Stimulated activated CD4-positive, alpha-beta T cell treated with anti-CD3 and anti-CD28 coated beads, Interleukin-2, amount 100 ng/mL, for 48 hours (primary cell): ENCODE measurements around the gene SELPLG.
A peak's percentile ranks its signal among the peaks of the same experiment; 100 is the strongest.
"Not testable (repeated sequence)": the region's sequence is repeated elsewhere in the genome, so short reads cannot be mapped to it uniquely, and the experiment has no call there.

Experiments used
- DNase-seq, 2 donors: peaks; one replicate each; pipeline ENCODE4 v3.0.0-alpha.2; 2020

Gene SELPLG, protein sequence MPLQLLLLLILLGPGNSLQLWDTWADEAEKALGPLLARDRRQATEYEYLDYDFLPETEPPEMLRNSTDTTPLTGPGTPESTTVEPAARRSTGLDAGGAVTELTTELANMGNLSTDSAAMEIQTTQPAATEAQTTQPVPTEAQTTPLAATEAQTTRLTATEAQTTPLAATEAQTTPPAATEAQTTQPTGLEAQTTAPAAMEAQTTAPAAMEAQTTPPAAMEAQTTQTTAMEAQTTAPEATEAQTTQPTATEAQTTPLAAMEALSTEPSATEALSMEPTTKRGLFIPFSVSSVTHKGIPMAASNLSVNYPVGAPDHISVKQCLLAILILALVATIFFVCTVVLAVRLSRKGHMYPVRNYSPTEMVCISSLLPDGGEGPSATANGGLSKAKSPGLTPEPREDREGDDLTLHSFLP

DNA sequence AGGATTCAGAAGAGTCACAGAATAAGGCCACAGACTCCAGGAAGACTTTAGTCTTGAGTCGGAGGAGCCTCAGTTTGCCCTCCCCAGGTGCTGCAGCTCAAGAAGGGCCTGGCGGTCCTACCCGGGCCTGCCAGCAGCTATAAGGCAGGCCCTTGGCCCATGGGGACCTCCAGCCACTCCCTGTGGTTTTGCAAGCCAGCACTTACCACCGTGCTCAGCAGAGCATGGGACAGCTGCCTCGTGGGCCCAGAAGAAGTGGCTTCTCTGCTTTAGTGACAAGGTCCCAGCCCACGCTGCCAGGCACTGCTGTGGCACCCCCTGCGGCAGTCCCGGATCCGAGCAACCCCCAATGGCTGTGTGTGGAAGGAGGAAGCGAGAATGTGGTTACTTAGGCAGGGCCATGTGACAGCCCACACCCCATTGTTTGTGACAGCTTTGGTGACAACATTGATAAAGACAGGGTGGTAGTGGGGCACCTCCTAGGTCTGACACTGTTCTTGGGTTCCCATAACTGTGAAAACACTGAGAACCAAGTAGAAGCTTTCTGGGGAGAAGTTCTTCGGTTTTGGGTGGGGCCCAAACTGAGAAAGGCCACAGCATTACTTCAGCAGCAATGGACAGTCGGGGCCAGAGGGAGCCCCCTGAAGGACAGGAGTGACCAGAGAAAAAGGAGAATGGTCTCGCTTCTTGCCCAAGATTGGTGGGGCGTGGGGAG is at the start of gene SELPLG:
TSS of gene SELPLG (minus strand) at position 361 of the 715 bp plus-strand sequence. CDS start 9,587 bp downstream, outside the sequence.
- DNase-seq, result peak; percentile 55 to 69

DNA sequence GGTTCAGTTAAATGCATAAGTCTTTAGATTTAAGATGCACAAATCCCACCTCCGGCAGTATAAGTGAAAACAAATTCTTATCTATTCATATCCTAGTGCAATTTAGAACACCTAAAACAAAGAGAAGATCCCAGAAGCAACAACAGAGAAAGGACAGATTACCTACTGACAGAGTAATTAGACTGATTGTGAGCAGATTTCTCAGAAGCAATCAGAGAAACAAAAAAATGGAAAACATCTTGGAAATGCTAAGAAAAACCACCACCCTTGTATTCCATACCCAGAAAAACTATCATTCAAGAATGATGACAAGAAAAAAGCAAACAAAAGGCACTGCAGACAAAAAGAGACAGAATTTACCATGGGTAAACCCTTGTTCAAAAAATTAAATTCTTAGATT is 47.6 kb upstream of the SELPLG start:
- DNase-seq, result no peak

DNA sequence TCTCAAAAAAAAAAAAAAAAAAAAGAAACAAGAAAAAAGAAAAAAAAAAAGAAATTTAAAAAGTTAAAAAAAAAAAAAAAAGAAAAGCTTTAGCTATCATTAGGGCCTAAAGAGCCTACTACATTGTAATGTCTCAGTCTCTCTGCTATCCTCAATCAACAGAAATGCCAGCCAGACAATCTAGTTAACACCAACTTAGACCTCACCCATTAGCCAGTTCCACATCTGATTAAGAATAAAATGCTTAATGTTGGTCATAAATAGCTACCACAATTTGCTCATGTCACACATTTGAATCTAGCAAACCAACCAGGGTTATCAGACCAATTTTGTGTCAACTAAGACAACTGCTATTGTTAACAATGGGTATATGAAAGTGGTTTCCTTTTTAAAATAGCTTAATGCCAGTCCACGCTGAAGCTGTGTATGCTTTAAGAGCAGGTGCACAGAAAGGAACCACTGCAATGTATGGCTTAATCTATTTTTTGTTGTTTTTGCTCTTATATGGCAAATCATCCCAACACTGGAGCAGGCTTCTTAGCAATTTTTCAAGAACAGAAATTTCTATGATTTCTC is 45.5 kb upstream of the SELPLG start:
- DNase-seq, result no peak

DNA sequence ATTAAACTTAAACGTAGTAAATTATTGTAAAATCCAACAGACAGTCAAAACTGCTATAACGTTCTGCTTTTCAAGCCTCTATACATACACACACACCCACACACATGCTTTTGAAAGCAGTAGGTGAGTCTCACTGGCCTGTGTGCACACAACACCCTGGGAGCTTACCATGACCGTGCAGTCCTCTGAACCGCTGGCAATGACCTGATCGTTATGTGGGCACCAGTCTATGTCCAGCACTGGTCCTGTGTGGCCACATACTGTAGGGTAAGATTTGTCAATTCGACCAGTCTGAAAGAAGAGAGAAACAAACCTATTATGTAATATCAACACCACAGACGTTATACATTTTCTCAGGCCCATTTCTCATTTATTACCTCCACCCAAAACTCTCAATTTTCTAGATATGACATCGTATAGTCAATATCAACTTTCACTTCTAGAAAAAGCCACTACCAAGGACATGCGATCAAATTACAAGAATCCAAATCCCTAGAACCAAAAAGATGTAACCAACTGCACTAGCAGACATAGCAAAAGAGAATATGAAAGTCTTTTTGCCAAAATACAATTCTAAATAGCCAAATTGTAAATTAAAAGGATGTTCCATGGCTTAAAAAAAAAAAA is 44.5 kb upstream of the SELPLG start:
- DNase-seq, result no peak

DNA sequence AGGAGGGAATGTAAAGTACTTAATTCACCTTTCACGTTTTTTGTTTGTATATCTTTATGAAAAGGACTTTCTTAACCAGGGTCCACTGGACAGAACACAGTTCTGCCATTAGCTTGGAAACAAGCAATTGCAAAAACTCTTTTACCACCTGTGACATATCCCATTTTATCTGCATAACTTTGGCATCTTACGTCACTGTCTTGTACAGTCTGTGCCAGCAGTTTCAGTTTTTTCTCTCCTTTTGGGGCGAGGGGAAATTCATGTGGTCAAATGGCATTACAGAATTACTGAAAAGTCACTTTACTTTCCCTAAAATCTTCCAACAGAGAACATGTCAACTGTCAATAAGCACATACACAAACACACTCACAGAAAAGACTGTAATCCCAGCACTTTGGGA is 43.7 kb upstream of the SELPLG start:
- no peak for DNase-seq

DNA sequence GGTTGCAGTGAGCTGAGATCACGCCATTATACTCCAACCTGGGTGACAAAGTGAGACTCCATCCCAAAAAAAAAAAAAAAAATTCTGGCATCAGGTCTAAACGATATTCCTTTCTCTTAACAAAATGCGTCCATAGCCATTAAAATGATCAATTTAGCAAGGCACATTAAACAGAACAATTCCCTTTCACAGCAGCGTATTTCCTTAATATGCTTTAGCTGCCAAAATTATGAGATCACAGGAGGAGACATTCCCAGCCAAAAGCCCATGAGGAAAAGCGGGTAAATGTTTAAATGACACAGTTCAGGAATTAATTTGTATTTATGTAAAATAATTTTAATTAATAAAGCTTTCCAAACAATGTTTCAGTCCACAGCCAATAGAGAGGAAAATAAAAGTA is 43.0 kb upstream of the SELPLG start:
- no peak for DNase-seq

DNA sequence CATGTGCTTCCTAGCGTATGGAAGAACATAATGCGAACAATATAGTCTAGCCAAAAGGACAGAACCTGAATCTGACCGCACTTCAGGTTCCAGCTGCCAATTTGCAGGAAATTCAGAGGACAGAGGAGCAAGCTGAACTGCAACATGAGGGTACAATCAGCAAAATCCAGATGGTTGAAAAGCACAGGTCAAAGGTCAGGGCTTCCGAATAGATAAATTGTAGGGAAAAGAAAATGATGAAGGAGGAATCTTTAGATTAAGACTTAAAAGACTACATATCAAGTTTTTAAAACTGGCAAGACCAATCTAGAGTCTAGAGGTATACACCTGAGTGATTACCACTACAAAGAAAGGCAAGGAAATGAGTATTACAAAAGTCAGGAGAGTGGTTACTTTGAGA is 42.1 kb upstream of the SELPLG start:
- DNase-seq, result no peak

DNA sequence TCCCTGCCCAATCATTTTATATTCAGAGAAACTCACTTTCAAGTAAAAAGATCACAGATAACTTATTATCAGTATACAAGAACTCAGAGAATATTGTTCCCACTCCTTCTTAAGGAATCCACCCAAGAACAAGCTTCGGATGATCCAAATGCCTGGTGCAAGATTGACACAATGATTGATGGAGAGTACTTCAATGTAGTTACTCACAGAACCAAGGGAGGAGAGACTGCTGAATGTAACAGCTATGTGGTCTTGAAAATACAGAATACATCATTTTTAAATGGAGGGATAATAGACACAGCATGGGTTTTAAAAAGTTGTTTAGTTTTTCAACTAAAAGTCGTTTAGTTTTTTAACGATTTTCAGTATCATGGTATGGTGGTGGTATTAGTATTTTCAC is 38.4 kb upstream of the SELPLG start:
- no peak for DNase-seq

DNA sequence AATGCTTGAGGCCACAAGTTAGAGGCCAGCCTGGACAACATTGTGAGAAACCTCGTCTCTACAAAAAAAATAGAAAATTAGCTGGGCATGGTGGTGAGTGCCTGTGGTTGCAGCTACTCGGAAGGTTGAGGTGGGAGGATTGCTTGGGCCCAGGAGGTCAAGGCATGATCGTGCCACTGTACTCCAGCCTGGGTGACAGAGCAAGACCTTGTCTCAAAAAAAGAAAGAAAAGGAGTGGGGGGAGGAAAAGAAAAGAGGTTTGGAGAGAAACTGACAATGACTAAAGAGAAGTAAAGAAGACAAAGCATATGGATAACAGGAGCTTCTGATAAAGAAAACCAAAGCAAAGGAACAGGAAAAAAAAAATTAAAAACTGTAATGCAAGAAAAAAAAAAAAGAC is 37.4 kb upstream of the SELPLG start:
- no peak for DNase-seq

DNA sequence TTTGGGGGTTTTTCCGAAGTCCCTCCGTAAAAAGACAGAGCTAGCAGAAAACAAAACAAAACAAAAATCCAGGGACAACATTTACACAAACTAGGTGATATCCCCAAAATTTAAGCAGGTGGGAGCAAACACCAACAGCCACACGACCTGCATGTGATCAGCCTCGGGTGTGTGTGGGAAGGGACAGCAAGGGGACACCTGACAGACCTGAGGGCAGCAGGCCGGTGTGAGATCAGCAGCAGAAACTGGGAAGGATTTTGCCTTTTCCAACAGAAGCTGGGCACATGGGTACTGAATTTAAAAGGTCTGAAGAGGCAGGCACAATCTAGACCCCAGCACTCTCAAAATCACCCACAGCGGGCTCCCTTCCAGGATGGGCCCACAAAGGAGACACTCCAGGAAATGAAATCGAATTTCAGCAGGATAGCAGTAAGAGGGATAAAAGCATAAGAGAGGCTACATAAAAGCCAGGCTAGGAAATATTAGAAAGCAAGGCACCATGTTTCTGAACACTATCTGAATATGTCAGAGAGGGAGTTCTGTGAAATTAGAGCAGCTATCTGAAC is 36.5 kb upstream of the SELPLG start:
- no peak for DNase-seq

DNA sequence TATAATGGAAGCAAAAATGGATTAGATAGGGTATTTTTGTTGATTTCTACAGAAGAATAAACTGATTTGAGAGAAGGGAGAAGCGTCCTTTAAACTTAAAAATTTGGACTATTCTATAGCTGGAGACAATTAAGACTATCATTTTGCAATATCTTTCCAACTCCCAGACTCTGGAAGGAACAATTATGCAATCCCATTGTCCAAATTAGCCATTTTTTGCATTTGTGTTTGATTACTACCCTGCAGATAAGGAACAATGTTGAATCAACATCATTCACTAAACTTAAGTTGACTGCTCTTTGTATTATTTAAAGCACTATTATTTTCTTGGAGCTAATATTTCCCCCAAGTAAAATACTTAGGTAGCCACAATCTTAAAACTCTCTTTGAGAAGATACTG is 34.8 kb upstream of the SELPLG start:
- no peak for DNase-seq

DNA sequence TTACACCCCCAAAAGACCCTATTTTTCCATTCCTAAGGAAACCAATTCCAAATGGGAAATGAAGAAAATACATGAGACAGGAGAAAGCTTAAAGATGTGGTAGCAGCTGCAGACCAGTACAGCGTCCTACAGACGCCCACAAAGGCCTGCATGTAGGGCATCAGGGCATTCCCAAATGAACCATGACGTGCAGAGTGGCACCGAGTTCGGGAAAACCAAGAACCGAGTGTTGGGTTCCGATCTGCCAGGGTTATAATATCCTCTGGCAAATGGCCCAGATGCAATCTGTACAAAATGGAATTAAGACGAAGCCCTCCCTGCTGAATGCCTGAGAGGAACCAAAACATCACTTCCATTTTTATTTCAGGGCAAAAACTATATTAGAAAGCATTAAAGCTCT is 34.4 kb upstream of the SELPLG start:
- no peak for DNase-seq

DNA sequence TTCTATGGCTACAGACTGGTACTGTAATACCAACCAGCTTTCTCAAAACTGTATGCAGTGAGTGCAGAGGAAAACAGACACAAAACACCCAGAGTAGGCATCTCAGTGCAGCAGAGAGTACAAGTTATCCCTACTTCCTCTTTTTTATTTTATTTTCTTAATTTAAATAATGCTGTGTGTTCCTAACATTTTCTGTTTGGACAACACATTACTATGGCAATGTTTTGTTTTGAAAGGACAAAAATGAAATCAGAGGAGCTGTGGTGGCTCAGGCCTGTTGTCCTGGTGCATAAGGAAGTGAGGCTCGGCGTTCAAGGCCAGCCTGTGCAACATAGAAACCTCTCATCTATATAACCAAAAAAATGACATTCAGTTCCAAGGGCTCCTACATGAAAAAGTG is 33.7 kb upstream of the SELPLG start:
- DNase-seq, result no peak

DNA sequence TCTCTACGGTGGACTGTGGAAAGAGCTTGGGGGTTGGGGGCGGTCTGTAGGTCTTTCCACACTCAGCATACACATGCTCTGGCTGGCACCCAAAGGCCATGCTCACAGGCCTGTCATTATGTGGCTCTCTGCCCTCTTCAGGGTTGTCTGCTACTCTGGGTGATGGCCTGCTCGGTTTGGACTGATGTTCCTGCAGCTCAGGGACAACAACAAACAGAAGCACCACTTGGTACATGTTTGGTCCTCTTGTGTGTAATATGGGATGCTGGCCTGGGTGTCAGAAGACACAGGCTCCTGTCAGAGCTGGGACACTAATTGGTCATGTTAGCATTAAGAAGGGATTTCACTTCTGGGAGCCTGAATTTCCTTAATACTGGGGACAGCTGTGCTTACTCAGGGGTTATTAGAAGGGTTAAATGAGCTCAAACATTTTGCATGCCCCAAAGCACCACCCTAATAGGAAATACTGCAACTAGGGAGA is 32.7 kb upstream of the SELPLG start:
- no peak for DNase-seq

DNA sequence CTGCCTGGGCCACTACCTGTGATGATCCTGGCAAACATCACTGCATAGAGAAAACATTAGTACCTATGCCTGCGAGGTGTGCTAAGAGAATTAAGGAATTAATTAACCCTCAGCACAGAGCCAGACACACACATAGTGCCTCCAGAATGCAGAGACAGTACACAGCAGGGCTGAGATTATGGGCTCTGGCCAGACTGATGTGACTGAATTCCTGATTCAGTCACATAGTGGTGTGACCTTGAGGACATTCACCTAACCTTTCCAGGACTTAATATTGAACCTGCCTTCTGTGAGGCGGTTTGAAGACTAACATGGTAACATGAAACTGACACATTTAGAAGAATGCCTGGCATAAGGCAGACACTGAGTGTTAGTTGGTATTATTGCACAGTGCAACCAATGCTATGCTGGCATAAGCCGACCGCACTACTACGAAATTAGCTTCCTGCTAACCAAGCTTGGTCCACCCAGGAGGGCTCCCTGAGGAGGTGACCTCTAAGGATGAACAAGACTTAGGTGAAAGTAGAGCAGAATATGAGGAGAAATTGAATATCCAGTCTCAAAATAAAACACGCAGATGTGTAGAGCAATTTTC is 32.0 kb upstream of the SELPLG start:
- no peak for DNase-seq

DNA sequence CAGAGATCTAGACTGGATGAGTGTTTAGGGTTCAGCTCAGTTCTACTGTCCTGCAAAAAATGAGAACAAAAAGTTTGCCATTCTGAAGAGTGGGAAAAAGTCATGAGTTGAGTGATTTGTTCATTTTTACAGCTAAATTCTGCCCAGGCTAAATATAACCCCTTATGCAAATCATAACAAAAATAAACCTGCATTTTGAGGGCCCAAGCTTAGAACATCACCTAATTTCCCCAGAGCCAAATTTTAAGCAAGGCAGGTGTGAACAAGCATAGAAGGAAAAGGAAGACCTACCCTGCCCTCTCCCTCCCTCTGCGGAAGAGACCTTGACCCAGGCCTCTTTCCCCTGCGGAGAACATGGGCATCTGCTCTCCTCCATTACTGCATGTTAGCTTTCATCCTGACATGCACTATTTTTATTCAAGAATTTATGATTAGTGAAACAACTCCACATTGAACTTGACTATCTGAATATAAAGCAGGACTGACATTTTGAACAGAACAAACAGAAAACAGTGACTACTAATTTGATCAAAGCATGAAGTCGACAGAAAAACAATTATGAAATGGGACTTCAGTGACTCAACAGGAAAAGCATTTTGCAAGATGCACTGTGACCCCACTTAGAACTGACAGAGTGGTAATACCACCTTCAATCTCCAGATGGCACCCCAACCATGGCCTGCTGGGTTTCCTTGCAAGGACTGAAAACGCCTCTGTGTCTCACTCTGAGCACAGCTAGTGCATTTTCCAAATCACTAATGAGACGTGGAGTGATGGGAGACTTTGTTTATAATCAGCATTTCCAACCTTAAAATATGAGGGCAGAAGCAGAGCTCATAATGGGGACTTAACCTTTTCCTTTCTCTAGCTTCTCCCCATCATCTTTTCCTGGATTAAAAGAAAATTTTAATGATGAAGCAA is 30.9 kb upstream of the SELPLG start:
- peak; percentile 79 to 85 for DNase-seq

DNA sequence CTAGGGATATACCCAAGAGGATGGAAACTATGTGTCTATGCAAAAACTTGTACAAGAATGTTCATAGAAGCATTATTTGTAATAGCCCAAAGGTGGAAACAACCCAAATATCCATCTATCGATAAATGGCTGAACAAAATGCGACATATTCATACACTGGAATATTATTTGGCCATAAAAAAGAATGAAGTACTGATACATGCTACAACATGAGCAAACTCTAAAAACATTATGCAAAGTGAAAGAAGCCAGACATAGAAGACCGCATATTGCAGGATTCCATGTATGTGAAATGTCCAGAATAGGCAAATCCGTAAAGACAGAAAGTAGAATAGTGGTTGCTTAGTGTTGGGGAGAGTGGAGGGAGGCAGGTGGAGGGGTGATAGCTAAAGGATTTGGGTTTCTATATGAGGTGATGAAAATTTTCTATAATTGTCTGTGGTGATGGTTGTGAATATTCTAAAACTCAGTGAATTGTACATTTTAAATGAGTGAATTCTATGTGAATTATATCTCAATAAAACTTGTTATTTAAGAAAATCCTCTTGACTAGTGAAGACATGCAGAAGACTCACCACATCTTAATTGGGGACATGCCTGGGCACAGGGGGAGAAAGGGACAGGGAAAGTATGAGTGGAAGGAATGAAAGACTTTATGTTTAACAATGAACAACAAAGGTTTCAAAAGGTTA is 29.8 kb upstream of the SELPLG start:
- no peak for DNase-seq

DNA sequence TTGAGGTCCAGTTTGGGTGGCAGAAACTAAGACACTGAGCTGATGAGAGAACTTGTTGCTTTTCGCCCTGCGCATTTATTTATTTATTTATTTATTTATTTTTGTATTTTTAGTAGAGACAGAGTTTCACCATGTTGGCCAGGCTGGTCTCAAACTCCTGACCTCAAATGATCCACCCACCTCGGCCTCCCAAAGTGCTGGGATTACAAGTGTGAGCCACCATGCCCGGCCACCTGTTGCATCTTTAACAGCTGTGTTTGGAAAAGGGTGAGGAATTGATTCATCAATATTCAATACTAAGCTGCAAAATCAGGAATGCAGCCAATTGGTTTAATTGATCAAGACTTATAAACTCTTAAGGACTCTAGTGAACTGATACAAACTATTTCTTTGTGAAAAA is 24.4 kb upstream of the SELPLG start:
- DNase-seq, result not testable (repeated sequence)

DNA sequence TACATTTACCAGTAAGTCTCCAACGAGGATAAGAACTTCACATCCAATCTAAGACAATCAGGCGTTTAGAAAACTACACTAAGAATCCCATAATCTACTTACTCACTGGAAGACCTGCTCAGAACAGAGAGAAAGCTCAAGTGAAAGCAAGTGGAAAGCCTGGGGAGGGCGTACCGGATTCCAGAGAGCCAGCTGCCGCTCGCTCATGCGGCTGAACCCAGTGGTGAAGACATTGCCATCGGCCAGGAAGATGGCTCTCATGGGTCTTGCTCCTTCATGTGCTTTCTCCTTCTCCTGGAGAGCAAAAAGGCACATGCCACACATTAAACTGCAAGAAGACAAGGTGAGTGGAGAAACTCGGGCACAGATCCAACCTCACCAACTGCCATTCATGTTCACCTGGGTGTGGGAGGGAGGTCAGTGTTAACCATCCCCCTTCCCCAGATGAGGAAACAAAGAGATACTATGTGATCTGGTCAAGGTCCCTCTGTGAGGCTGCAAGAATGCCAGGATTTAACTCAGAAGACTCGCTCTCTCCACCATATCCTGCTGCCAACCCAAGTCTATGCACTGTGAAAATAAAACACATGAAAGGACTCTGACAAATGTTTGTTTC is 23.5 kb upstream of the SELPLG start:
- no peak for DNase-seq

DNA sequence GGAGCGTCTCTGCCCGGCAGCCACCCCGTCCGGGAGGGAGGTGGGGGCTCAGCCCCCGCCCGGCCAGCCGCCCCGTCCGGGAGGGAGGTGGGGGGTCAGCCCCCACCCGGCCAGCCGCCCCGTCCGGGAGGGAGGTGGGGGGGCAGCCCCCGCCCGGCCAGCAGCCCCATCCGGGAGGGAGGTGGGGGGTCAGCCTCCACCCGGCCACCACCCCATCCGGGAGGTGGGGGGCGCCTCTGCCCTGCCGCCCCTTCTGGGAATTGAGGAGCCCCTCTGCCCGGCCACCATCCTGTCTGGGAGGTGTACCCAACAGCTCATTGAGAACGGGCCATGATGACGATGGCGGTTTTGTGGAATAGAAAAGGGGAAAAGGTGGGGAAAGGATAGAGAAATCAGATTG is 22.6 kb upstream of the SELPLG start:
- DNase-seq, result not testable (repeated sequence)
